Medulla oblongata (tissue), 1 donor: ENCODE results near the gene LRRC10B.

Source experiments
- DNase-seq: peaks from one replicate; pipeline ENCODE4 v3.0.0-alpha.2; 2015; ENCODE audit errors: extremely low spot score

LRRC10B gene

GRCh38 chr11:61486779-61487178 is 21.8 kb upstream of the LRRC10B start:
- no peak for DNase-seq

- no peak for DNase-seq
These were observed 21.1 kb upstream of the LRRC10B start for GRCh38 chr11:61487342-61488025.

- DNase-seq: no peak
These were observed 19.8 kb upstream of the LRRC10B start for GRCh38 chr11:61488651-61489291.

- no peak for DNase-seq
These were observed 18.5 kb upstream of the LRRC10B start for GRCh38 chr11:61489833-61490721.

- DNase-seq: peak; percentile 43
These were observed 16.7 kb upstream of the LRRC10B start for GRCh38 chr11:61491736-61492395.

GRCh38 chr11:61494381-61494961 is 14.1 kb upstream of the LRRC10B start:
- no peak for DNase-seq

- no peak for DNase-seq
These were observed 12.5 kb upstream of the LRRC10B start for GRCh38 chr11:61495801-61496601.

GRCh38 chr11:61496602-61497400 is 11.7 kb upstream of the LRRC10B start:
- no peak for DNase-seq

- DNase-seq: no peak
These were observed 11.1 kb upstream of the LRRC10B start for GRCh38 chr11:61497473-61497872.

GRCh38 chr11:61497876-61498275 is 10.7 kb upstream of the LRRC10B start:
- DNase-seq: no peak

GRCh38 chr11:61498767-61499341 is 9.7 kb upstream of the LRRC10B start:
- DNase-seq: no peak

GRCh38 chr11:61499816-61500491 is 8.6 kb upstream of the LRRC10B start:
- no peak for DNase-seq

GRCh38 chr11:61502522-61502921 is 6.0 kb upstream of the LRRC10B start:
- no peak for DNase-seq

GRCh38 chr11:61503135-61503770 is 5.3 kb upstream of the LRRC10B start:
- no peak for DNase-seq

GRCh38 chr11:61505106-61505505 is 3.4 kb upstream of the LRRC10B start:
- DNase-seq: no peak

- no peak for DNase-seq
These were observed 2.9 kb upstream of the LRRC10B start for GRCh38 chr11:61505640-61506155.

- DNase-seq: no peak
These were observed 1.4 kb upstream of the LRRC10B start for GRCh38 chr11:61507012-61507768.
